ENCODE results near the gene PPP2R3B.

GRCh38 chrX:362351-362750, 24.4 kb downstream of the PPP2R3B start:
- no peak for TF ChIP-seq CTCF (IDR thresholded peaks at IDR 0.05)
- TF ChIP-seq POLR2A (IDR thresholded peaks at IDR 0.05), result no peak

Measured in heart left ventricle (tissue), 13 donors.